Stimulated activated effector memory CD8-positive, alpha-beta T cell treated with anti-CD3 and anti-CD28 coated beads, Interleukin-12 subunit alpha, Interleukin-12 subunit beta, amount 100 ng/mL, for 72 hours (primary cell): ENCODE measurements around the gene NDUFA13.

Source experiments
- ATAC-seq: fragments of 150-1000 bp; cut with Tn5 transposase; 2 replicates; pipeline ENCODE4 v1.10.0; 2021
- DNase-seq, 2 donors: peaks; one replicate each; pipeline ENCODE4 v3.0.0; 2021 to 2022; ENCODE audit warnings: low spot score in 2 of 2
- H3K27ac Mint-ChIP-seq: one replicate; pipeline ENCODE4 v1.8.0; 2022; ENCODE audit warnings: mild to moderate bottlenecking, mixed read lengths
- H3K36me3 Mint-ChIP-seq: one replicate; pipeline ENCODE4 v1.8.0; 2022; ENCODE audit warnings: mild to moderate bottlenecking, mixed read lengths
- H3K4me1 Mint-ChIP-seq: one replicate; pipeline ENCODE4 v1.8.0; 2022; ENCODE audit warnings: mixed read lengths
- H3K4me3 Mint-ChIP-seq: one replicate; pipeline ENCODE4 v1.8.0; 2022; ENCODE audit warnings: mild to moderate bottlenecking, mixed read lengths
- H3K9me3 Mint-ChIP-seq: one replicate; pipeline ENCODE4 v1.8.0; 2022; ENCODE audit warnings: mixed read lengths

NDUFA13 gene

GRCh38 chr19:19554074-19555023, 38.3 kb downstream of the NDUFA13 start:
- H3K4me3 Mint-ChIP-seq = no peak overlapping the region
- H3K27ac Mint-ChIP-seq = peak overlapping the region; percentile 71
- H3K36me3 Mint-ChIP-seq = peaks cover 14% of the 10 kb centered on the region
- peaks cover 19% of the 10 kb centered on the region for H3K4me1 Mint-ChIP-seq
- peak; percentile 61 to 86 for DNase-seq
- ATAC-seq = peak; percentile 65
- no peaks in the 10 kb centered on the region for H3K9me3 Mint-ChIP-seq

GRCh38 chr19:19558055-19558454, 42.0 kb downstream of the NDUFA13 start:
- Mint-ChIP-seq H3K4me3 (no peak overlapping the region), H3K27ac (peak overlapping the region; percentile 78), H3K36me3 (peaks cover 52% of the 10 kb centered on the region), H3K9me3 (no peaks in the 10 kb centered on the region), H3K4me1 (peaks cover 25% of the 10 kb centered on the region)
- no peak for ATAC-seq
- DNase-seq = no peak

GRCh38 chr19:19558636-19559035, 42.6 kb downstream of the NDUFA13 start:
- Mint-ChIP-seq H3K4me1 (peaks cover 25% of the 10 kb centered on the region), H3K9me3 (no peaks in the 10 kb centered on the region), H3K36me3 (peaks cover 57% of the 10 kb centered on the region), H3K27ac (peak overlapping the region; percentile 78), H3K4me3 (no peak overlapping the region)
- DNase-seq = no peak
- ATAC-seq = no peak

GRCh38 chr19:19559931-19560330, 43.9 kb downstream of the NDUFA13 start:
- no peak overlapping the region for H3K27ac Mint-ChIP-seq
- H3K36me3 Mint-ChIP-seq = peaks cover 70% of the 10 kb centered on the region
- DNase-seq = no peak

GRCh38 chr19:19561946-19562664, 46.1 kb downstream of the NDUFA13 start:
- DNase-seq (no peak), ATAC-seq (no peak)
- Mint-ChIP-seq H3K4me1 (peaks cover 16% of the 10 kb centered on the region), H3K4me3 (no peak overlapping the region), H3K9me3 (no peaks in the 10 kb centered on the region), H3K36me3 (peaks cover 92% of the 10 kb centered on the region), H3K27ac (peak overlapping the region; percentile 86)

More at GRCh38 chr19:19559931-19560330, 43.9 kb downstream of the NDUFA13 start:
- Mint-ChIP-seq H3K4me3 (no peak overlapping the region), H3K9me3 (no peaks in the 10 kb centered on the region), H3K4me1 (peaks cover 16% of the 10 kb centered on the region)
- no peak for ATAC-seq

- peaks cover 16% of the 10 kb centered on the region for H3K4me1 Mint-ChIP-seq
- no peaks in the 10 kb centered on the region for H3K9me3 Mint-ChIP-seq
- DNase-seq (no peak), ATAC-seq (peak; percentile 73)
- H3K36me3 Mint-ChIP-seq = peaks cover 99% of the 10 kb centered on the region
- H3K4me3 Mint-ChIP-seq = no peak overlapping the region
- H3K27ac Mint-ChIP-seq = peak overlapping the region; percentile 86
Measured at GRCh38 chr19:19562665-19563347, 46.8 kb downstream of the NDUFA13 start.

- DNase-seq = no peak
- Mint-ChIP-seq H3K27ac (peak overlapping the region; percentile 86), H3K36me3 (peaks cover 100% of the 10 kb centered on the region), H3K4me3 (no peak overlapping the region), H3K4me1 (peaks cover 14% of the 10 kb centered on the region), H3K9me3 (no peaks in the 10 kb centered on the region)
- ATAC-seq = no peak
Measured at GRCh38 chr19:19563348-19563848, 47.4 kb downstream of the NDUFA13 start.

- Mint-ChIP-seq H3K36me3 (peaks cover 100% of the 10 kb centered on the region), H3K27ac (no peak overlapping the region), H3K4me3 (no peak overlapping the region), H3K9me3 (no peaks in the 10 kb centered on the region), H3K4me1 (peaks cover 23% of the 10 kb centered on the region)
- DNase-seq = no peak
- ATAC-seq = no peak
Measured at GRCh38 chr19:19566306-19566705, 50.3 kb downstream of the NDUFA13 start.

- no peak for ATAC-seq
- peaks cover 97% of the 10 kb centered on the region for H3K36me3 Mint-ChIP-seq
- no peak for DNase-seq
- no peaks in the 10 kb centered on the region for H3K9me3 Mint-ChIP-seq
- H3K27ac Mint-ChIP-seq = peak overlapping the region; percentile 89
- H3K4me1 Mint-ChIP-seq = peaks cover 18% of the 10 kb centered on the region
- no peak overlapping the region for H3K4me3 Mint-ChIP-seq
Measured at GRCh38 chr19:19567391-19567790, 51.4 kb downstream of the NDUFA13 start.

GRCh38 chr19:19568802-19569756, 53.1 kb downstream of the NDUFA13 start:
- no peak for DNase-seq
- H3K9me3 Mint-ChIP-seq = no peaks in the 10 kb centered on the region
- H3K4me1 Mint-ChIP-seq = peaks cover 18% of the 10 kb centered on the region
- H3K27ac Mint-ChIP-seq = peak overlapping the region; percentile 89
- H3K36me3 Mint-ChIP-seq = peaks cover 95% of the 10 kb centered on the region
- H3K4me3 Mint-ChIP-seq = no peak overlapping the region
- ATAC-seq = no peak

- Mint-ChIP-seq H3K4me1 (peaks cover 18% of the 10 kb centered on the region), H3K27ac (peak overlapping the region; percentile 89)
Measured at GRCh38 chr19:19570571-19570970, 54.5 kb downstream of the NDUFA13 start.

GRCh38 chr19:19571071-19571786, 55.2 kb downstream of the NDUFA13 start:
- Mint-ChIP-seq H3K9me3 (no peaks in the 10 kb centered on the region), H3K36me3 (peaks cover 92% of the 10 kb centered on the region), H3K4me3 (no peak overlapping the region), H3K27ac (peak overlapping the region; percentile 89), H3K4me1 (peaks cover 18% of the 10 kb centered on the region)
- DNase-seq = no peak
- ATAC-seq = no peak

More at GRCh38 chr19:19570571-19570970, 54.5 kb downstream of the NDUFA13 start:
- DNase-seq = no peak
- Mint-ChIP-seq H3K4me3 (no peak overlapping the region), H3K9me3 (no peaks in the 10 kb centered on the region), H3K36me3 (peaks cover 95% of the 10 kb centered on the region)
- ATAC-seq = no peak

GRCh38 chr19:19575411-19575810, 59.4 kb downstream of the NDUFA13 start:
- DNase-seq = no peak
- H3K9me3 Mint-ChIP-seq = no peaks in the 10 kb centered on the region
- H3K36me3 Mint-ChIP-seq = peaks cover 76% of the 10 kb centered on the region
- no peak overlapping the region for H3K4me3 Mint-ChIP-seq
- ATAC-seq = no peak
- H3K27ac Mint-ChIP-seq = peak overlapping the region; percentile 60
- H3K4me1 Mint-ChIP-seq = peaks cover 13% of the 10 kb centered on the region
